ENCODE results near the gene C14orf93.

C14orf93 gene

DNA sequence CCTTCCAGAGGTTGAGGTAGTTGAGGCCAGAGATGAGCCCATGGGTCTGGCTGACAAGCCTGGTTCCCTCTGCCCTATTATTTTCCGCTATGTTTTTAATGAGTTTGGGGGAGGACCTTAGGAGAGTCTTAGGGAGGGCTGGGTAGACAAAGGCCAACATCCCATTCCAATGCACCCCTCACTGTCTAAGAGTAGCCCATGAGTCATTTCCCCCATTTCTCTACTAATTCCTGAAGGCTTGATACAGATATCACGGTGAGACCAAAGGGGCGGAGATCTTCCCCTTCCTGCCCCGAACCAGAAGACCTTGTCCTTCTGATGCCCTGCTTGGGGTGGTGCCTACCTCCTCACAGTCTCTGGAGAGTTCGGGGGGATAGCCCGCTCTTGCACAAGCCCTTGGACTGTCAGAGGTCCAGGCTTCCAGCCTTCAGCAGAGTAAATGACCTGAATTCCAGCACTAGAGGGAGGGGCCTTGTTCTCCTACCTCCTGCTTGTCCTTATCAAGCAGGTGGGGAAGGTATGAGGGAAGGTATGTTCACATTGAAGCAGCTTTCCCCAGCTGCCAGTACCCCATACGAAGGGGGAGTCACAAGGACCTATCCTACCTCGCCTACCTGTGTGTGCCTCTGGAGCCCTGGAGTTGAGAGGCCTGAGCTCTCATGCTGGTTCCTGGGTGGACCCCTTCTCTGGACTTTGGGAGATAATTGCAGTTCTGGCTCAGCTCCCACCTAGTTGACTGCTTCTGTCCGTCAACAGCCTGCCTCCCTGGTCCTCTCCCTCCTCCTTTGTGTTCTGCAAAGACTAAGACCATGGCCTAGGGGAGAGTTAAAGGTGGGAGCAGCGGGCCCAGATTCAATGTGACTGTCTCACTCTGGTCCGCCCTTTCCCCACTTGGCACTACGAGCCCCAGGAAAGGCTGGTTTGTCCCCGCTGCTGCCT, 35.7 kb upstream of the C14orf93 start:
- DNase-seq (ENCODE audit: low read depth in 2 of 2): no peak

DNA sequence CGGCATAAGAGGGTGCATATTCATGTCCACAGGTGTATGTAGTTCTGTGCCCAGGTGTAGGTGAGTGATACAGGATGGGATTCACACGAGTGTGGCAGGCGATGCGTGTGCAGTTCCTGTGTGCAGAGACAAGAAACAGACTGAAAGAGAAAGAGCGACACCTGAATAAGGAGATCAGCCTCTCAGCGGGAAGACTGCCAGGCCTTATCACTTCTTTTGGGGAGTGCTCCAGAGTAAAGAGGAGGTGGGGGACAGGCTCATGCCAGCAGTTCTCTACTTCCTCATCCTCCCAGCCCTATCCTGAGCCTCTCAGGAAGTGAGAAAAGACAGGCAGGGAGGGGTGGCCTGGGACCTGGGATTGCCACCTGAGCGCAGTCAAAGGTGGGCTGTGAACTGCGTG, 34.9 kb upstream of the C14orf93 start:
- no peak for DNase-seq (ENCODE audit: low read depth in 2 of 2)

DNA sequence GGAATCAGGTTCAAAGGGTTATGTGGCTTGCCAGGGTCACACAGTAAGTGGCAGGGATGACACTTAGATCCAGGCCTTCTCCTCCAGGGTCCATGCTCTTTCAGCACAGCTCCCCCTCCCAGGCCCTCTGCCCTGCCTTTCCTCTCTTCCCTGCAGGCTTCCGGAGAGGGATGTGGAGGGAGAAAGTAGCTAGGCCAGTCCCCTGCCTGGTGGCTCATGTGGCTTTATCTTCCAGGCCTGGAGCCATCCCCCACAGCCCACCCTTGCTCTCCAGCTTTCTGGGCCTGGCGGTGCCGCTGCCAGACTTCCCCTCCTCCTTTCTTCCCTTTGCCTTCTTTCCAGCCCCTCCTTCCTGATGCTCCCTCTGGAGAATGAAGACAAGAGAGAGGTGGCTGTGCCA, 33.8 kb upstream of the C14orf93 start:
- DNase-seq (ENCODE audit: low read depth in 2 of 2): no peak

DNA sequence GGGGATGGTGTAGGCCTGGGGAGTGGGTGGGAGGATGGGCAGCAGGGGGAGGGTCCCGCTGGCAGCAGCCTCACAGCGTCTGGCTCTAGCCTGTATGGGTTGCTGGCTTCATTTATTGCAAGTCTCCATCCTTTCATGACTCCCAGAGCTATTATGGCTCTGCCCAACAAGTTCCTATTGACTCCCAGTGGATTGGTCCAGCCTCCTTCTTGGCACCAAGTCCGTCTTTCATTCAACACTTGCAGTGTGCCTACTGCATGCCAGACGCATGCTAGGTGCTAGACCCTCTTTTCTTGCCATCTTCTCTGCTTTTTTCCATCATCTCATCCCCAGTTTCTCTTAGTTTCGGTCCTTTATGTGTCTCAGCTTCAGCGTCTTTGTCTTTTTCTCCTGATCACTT, 33.2 kb upstream of the C14orf93 start:
- DNase-seq (ENCODE audit: low read depth in 2 of 2): no peak

DNA sequence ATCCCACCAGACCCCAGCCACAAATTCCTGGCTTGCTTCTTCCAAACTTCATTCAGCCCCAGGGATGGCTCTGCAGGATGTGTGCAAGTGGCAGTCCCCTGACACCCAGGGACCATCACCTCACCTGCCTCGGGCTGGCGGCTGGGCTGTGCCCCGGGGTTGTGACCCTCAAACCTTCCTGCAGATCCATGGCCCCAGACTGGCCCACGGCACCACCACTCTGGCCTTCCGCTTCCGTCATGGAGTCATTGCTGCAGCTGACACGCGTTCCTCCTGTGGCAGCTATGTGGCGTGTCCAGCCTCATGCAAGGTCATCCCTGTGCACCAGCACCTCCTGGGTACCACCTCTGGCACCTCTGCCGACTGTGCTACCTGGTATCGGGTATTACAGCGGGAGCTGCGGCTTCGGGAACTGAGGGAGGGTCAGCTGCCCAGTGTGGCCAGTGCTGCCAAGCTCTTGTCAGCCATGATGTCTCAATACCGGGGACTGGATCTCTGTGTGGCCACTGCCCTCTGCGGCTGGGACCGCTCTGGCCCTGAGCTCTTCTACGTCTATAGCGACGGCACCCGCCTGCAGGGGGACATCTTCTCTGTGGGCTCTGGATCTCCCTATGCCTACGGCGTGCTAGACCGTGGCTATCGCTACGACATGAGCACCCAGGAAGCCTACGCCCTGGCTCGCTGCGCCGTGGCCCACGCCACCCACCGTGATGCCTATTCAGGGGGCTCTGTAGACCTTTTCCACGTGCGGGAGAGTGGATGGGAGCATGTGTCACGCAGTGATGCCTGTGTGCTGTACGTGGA, 32.4 kb upstream of the C14orf93 start, which contains the start of gene PSMB11:
TSS of gene PSMB11 (plus strand) at position 51 of the 804 bp plus-strand sequence. CDS start at position 65, 14 bp downstream.
- no peak for DNase-seq (ENCODE audit: low read depth in 2 of 2)

DNA sequence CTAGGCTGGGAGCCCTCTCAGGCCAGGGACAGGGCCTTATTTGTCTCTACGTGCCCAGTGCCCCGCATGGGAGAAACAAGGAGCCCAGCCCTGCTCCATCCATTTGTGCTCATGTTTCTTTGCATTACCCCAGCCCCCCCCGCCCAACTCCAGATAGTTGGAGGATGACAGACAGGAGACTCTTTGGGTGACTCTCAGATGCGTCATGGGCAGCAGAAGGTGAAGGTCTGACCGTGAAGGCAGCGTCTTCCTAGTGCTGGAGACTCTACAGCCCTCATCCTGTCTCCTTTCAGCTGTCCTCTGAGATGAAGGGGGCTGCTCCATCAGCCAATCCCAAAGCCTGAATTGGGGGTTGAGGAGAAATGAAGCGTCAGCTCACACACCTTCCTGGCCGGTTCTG, 31.8 kb upstream of the C14orf93 start:
- no peak for DNase-seq (ENCODE audit: low read depth in 2 of 2)

DNA sequence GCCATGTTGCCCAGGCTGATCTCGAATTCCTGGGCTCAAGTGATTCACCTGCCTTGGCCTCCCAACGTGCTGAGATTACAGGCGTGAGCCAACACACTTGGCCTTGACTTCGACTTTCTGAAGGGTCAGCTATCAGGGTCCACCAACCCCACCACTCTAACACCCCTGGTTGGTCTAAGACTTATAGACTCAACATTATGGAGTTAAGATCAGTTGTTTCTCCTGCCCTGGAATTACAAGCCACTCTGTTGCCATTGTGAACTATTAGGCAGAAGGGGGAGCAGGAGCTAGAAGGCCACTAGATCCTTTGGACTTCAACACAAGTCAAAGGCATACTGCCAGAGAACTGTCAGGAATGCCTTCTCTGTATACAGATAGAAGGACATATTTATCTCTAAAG, 30.2 kb upstream of the C14orf93 start:
- no peak for DNase-seq (ENCODE audit: low read depth in 2 of 2)

DNA sequence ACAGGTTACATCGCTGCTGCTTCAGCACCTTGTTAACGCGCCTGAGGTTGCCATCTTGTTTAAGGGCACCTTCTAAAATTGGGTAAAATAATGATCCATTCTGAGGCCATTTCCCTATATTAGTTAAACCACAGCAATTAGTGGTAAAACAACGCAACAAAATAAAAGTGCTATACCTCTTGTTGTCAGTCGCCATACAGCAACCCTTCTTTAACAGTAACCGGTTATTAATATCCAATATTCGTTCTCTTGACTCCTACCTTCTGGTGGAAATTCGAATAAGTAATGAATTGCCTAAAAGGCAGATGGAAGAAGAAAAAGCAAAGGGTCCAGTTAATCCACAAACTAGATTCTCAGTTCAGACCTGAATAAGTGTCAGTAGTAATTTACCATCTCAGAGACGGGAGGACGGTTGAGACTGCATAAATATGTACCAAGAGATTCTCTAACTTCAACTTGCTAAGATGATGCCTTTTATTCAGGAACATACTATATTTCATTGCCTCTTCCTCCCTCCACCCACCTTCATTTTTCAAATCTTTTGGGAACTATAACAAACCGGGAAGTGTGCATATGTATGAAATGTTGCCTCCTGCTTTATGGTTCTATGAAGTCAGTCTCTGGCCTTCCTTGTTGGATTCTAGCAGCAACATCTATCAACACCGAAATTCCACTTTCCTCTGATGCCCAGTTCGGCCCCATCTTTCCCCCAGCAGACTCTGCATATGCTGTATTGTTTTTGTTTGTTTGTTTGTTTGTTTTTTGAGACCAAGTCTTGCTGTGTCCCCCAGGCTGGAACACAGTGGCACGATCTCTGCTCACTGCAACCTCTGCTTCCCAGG, 25.6 kb upstream of the C14orf93 start:
- no peak for DNase-seq (ENCODE audit: low read depth in 2 of 2)

DNA sequence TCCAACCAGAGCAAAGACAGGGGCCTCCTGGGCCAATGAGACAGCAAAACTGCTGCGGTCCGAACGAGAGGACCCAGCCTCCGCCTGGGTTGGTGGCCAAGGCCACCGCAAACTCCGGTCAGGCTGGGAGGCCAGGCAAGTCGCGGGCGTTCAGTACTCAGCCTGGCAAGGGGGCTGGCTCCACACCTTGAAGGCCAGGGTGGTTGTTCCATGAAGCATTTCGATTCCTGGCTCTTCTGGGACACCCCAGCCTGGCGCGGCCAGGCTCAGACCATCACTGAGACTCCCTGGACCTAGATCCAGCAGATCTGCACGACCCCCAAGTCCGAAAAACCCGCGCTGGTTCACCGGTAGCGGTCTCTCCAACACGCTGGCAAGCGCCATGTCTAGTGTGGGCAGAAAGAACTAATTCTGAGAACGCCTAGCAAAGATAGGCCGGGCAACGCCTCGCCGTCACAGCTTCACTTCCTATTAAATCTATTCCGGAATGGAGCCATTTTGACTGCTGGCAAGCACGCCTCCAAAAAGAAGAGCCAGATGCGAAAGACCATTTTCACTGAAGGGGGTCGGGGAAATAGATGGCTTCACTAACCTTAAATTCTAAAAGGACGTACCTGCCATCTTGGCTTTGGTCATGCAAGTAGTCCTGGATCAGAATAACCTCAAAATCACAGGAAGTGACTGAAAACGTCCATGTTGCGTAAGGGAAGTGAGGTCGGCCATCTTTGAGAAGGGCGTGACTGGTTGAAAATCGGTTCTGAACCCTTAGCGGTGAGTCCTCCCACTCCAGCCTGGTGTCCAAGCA, 24.8 kb upstream of the C14orf93 start, which contains the start of gene PSMB5:
TSS of gene PSMB5 (minus strand) at position 403 of the 805 bp plus-strand sequence. CDS start at position 384, 19 bp downstream.
- DNase-seq (ENCODE audit: low read depth in 2 of 2): peak; percentile 78 to 80

DNA sequence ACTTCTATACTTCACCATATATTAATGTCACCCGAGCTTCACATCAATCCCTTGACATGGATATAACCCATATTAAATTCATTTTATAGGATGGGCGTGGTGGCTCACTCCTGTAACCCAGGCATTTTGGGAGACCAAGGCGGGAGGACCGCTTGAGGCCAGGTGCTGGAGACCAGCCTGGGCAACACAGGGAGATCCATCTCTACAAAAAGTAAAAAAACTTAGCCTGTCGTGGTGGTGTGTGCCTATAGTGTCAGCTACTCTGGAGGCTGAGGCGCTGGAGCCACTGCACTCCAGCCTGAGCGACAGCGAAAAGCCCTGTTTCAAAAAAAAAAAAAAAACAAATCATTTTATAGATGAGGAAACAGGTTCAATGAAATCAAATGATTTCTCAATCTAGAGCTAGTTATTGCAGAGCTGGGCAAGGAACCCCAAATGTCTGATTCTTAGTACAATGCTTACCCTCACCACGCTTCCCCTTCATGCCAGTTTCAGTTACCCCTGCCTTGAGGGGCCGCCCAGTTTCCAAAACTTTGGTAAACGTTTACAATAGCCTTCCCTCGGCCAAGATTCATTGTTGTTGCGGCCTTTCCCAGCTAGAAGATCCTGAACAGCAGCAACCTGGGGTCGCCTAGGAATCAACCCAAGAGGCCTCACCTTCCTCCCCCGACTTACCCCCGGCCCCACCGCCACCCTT, 24.0 kb upstream of the C14orf93 start:
- no peak for DNase-seq (ENCODE audit: low read depth in 2 of 2)

DNA sequence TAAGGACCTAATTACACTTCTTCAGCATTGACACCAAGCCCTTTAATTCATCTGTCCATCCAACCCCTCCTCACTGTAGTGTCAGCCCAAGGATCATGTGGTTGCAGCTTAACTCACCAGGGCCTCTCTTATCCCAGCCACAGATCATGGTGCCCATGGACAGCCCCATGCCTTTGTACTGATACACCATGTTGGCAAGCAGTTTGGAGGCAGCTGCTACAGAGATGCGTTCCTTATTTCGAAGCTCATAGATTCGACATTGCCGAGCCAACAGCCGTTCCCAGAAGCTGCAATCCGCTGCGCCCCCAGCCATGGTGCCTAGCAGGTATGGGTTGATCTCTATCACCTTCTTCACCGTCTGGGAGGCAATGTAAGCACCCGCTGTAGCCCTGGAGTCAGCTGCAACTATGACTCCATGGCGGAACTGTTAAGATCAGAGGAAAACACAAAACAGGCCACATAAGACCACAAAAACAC, 23.3 kb upstream of the C14orf93 start:
- no peak for DNase-seq (ENCODE audit: low read depth in 2 of 2)

DNA sequence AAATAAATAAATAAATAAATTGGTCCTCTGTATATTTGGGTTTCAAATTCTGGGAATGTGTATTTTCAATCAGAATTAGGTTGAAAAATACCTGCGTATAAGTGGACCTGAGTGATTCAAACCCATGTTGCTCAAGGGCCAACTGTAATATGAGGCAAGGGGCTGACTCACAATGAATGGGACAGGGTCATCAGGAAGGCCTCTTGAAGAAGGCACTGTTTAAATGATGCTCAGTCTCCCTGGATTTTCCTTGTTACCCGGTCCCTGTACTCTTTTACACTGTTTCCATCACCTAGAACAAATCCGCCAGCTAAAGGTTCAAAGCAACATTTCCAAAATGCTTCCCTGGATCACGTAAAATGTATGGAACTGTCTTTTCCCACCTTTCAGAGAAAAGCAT, 21.0 kb upstream of the C14orf93 start:
- DNase-seq (ENCODE audit: low read depth in 2 of 2): no peak

DNA sequence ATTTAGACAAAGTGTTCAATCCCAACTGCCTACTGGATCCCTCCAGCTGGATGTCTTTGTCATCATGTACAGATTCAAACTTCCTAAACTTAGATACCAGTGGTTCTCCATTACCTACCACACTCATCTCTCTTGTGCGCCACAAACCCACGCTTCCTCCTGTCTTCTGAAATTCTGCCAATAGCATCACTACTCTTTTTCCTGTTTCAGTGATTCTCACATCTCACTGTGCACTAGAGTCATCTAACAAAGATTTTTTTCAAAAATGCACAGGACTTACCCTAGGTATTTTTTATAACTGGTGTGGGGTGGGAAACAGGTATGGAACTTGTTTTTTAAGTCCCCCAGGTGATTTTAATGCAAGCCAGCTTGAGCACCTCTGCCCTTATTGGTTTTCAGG, 18.9 kb upstream of the C14orf93 start:
- no peak for DNase-seq (ENCODE audit: low read depth in 2 of 2)

DNA sequence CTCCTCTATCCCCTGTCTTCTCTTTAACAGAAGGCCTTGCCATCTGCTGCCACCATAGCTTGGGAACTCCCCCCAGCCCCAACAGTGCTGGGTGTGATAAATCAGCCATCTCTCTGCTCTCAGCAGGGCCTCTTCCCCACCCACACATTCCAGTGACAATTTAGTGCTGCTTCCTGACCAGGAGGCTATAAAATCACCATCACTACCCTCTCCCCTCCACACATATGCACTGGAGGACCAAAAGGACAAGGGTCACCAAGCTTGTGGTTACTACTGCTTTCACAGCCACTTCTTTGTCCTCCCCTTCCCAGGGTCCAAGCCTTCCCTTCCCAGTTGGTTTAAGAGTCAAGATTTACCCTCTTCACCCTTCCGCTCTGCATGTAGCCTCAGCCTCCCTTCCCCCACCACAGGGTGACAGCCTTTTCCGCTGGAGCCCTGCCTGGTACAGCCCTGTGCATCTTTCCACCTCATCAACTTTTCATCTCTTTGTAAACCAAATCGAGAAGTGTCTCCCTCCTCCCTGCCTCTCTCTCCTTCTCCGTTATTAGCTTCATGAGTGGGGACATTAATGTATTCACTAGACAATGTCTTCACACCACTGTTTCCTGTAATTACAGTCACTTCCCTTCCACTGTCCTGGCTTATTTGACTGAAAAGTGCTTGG, 15.3 kb upstream of the C14orf93 start:
- no peak for DNase-seq (ENCODE audit: low read depth in 2 of 2)

DNA sequence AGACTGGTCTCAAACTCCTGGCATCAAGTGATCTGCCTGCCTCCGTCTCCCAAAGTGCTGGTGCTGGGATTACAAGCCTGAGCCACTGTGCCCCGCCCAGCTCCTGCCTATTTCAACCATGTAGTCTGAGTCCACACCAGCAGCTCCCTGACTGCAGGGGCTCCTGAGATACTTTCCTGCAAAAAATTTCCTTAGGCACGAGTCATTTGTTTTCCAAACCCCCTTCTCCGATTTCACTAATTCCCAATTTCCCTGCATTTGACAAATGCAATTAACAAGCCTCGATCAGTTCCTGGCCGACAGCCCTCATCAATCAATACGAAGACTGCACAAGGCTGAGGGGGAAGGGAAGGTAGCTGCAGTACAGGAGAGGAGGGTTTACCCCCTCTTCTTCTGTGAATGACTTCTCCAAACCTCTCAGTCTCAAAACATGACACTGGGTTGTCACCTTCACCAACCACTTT, 14.7 kb upstream of the C14orf93 start:
- no peak for DNase-seq (ENCODE audit: low read depth in 2 of 2)

DNA sequence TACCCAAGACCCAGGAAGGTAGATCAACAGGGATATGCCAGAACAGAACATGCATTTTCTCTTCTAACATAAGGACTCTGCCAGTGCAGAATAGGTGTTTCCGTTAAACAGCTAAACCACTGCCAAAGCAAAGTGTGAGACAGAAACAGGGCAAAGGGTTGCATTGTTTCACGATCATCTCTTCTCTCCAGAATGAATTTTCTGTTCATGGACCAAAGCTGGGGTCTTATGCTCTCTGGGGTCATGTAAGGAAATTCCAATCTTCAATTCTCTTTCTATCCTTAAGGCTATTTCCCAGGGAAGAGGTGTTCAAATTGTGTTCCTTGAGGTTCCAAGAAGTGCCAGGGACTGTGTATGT, 13.8 kb upstream of the C14orf93 start:
- no peak for DNase-seq (ENCODE audit: low read depth in 2 of 2)

DNA sequence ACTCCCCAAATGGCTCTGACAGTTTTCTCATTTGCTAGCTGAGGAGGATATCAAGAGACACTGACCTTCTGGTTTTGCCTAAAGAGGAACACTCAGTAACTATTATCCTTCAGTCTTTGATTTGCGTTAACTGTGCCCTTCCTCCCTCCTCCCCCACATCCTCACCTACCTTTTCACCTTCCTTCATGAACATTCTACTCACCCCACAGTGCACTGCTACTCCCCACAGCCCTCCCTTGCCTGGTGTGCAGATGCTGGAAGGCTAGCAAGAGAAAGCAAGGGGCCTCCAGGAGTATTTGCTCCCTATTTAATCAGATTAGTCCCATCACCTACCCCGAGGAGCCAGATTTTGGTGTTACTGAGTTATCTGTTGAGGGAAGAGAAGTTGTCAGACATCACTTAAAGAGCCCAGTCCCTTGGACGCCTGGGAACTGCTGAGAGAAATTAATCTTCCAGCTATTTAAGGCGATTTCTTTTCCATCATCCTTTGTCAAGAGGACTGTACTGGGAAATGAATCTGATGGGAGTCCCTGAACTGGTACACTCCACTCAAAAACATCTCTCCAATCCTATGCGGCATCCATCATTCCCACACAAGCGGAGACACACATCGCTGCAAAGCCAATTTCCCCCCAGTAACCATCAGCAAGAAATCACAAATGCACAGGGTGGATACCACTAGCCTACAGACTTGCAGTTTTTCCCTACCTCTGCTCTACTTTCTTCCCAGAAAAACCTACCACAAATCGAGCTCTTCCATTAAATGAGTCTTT, 13.3 kb upstream of the C14orf93 start:
- no peak for DNase-seq (ENCODE audit: low read depth in 2 of 2)

DNA sequence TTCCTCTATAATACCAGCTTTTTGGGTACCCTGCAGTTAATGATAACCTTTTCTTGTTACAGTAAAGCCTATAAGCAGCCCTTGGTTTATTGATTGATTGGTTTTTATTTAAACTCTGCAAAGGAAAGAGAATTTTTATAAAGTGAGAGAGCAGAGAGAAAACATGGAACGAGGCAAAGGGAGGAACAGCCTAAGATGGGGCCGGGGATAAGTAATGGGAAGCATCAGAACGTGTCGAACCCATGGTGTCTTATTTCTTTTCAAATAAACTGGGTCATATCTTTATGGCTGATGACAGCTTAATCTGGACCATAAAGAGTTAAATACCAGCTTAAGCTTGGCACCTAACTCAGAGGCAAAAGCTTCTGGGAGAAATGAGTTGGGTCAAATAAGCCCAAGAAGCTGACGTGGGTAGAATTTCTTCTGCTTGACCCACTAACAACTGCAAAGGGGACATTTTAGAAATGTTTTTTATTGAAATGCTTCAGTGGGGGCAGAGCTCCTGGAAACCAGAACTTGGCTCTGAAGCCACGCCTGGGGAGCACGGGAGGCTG, 12.0 kb upstream of the C14orf93 start:
- DNase-seq (ENCODE audit: low read depth in 2 of 2): no peak
